Thoracic aorta (tissue), 2 donors: ENCODE results near the gene CNTN4. TPM values are rescaled to one million over a fixed set of nuclear protein-coding genes. Genes with fewer than 3 reads are reported as not detected.
A peak's percentile ranks its signal among the peaks of the same experiment; 100 is the strongest.

Experiments
- ATAC-seq: fragments of 150-250 bp; one replicate; pipeline ENCODE4 v1.8.0; 2017; ENCODE audit warnings: low read depth; ENCODE audit not compliant: insufficient number of reproducible peaks, low FRiP score
- DNase-seq: peaks from one replicate; pipeline ENCODE4 v3.0.0-alpha.2; 2020; ENCODE audit warnings: low spot score
- H3K27ac ChIP-seq, 2 donors: fragments of 200-600 bp; sonication (generic); 1 replicate in 1 of 2; 2 replicates in 1 of 2; pipeline ENCODE4 v1.5.1; 2016; ENCODE audit warnings: mild to moderate bottlenecking in 2 of 2, moderate library complexity in 2 of 2
- H3K27me3 ChIP-seq: fragments of 200-600 bp; sonication (generic); replicated peaks from 2 replicates; pipeline ENCODE4 v1.6.0; 2016; ENCODE audit warnings: mild to moderate bottlenecking; ENCODE audit not compliant: insufficient read depth
- H3K36me3 ChIP-seq: fragments of 200-600 bp; sonication (generic); one replicate; pipeline ENCODE4 v1.5.1; 2016
- H3K4me1 ChIP-seq, 2 donors: fragments of 200-600 bp; sonication (generic); 1 replicate in 1 of 2; 2 replicates in 1 of 2; pipeline versions ENCODE4 v1.5.1 to v1.6.0; 2016; ENCODE audit warnings: low read depth in 2 of 2, mild to moderate bottlenecking in 1 of 2; ENCODE audit not compliant: control insufficient read depth in 1 of 2
- H3K4me3 ChIP-seq: fragments of 200-600 bp; sonication (generic); 2 replicates; pipeline ENCODE4 v1.5.1; 2016; ENCODE audit warnings: mild to moderate bottlenecking
- H3K9me3 ChIP-seq: fragments of 200-600 bp; sonication (generic); 2 replicates; pipeline ENCODE4 v1.5.1; 2016
- CTCF ChIP-seq: fragments of 200-600 bp; sonication (generic); IDR thresholded peaks from one replicate; pipeline ENCODE4 v1.5.1; 2019; ENCODE audit warnings: antibody characterized with exemption
- total RNA-seq, 2 donors: library from RNA; depleted of rRNA; stranded (reverse); fragments of >200 nt; gene quantifications; one replicate each; pipeline versions ENCODE4 v1.1.0 to v1.2.3, GENCODE V29; 2016

CNTN4 gene
- total RNA-seq, 2 donors from 2014 or later, result 103 to 116 TPM

- no peaks in the 10 kb centered on the region for H3K4me1 ChIP-seq
- H3K9me3 ChIP-seq, result no peaks in the 10 kb centered on the region
- DNase-seq (no peak), ATAC-seq (no peak)
- TF ChIP-seq CTCF, result no peak
- H3K4me3 ChIP-seq, result no peak overlapping the region
- H3K27ac ChIP-seq, result no peak overlapping the region
- no peaks in the 10 kb centered on the region for H3K36me3 ChIP-seq
- no peaks in the 10 kb centered on the region for H3K27me3 ChIP-seq
These were observed 536.8 kb downstream of the CNTN4 start for GRCh38 chr3:2635511-2635910.

- DNase-seq (no peak), ATAC-seq (no peak)
- Histone ChIP-seq H3K4me3 (no peak overlapping the region), H3K36me3 (no peaks in the 10 kb centered on the region), H3K27ac (no peak overlapping the region), H3K9me3 (peaks cover 3% of the 10 kb centered on the region), H3K27me3 (no peaks in the 10 kb centered on the region), H3K4me1 (no peaks in the 10 kb centered on the region)
- TF ChIP-seq CTCF, result no peak
These were observed 544.9 kb downstream of the CNTN4 start for GRCh38 chr3:2643606-2644005.

- no peak for TF ChIP-seq CTCF
- Histone ChIP-seq H3K36me3 (no peaks in the 10 kb centered on the region), H3K27ac (no peak overlapping the region), H3K27me3 (no peaks in the 10 kb centered on the region), H3K4me3 (no peak overlapping the region), H3K4me1 (no peaks in the 10 kb centered on the region), H3K9me3 (peaks cover 13% of the 10 kb centered on the region)
- DNase-seq (no peak), ATAC-seq (no peak)
These were observed 546.3 kb downstream of the CNTN4 start for GRCh38 chr3:2645001-2645400.

- ATAC-seq (no peak), DNase-seq (no peak)
- no peaks in the 10 kb centered on the region for H3K27me3 ChIP-seq
- H3K4me1 ChIP-seq, result peaks cover 2 to 14% of the 10 kb centered on the region in 2 donors
- TF ChIP-seq CTCF, result no peak
- H3K4me3 ChIP-seq, result no peak overlapping the region
- no peaks in the 10 kb centered on the region for H3K36me3 ChIP-seq
- H3K9me3 ChIP-seq, result peaks cover 13% of the 10 kb centered on the region
- H3K27ac ChIP-seq, result no peak overlapping the region
These were observed 552.1 kb downstream of the CNTN4 start for GRCh38 chr3:2650746-2651145.

- DNase-seq, result no peak
- no peak for ATAC-seq
- H3K27me3 ChIP-seq, result no peaks in the 10 kb centered on the region
These were observed 553.7 kb downstream of the CNTN4 start for GRCh38 chr3:2652386-2652785.

More at GRCh38 chr3:2652386-2652785, 553.7 kb downstream of the CNTN4 start:
- TF ChIP-seq CTCF, result no peak
- peaks cover 5 to 24% of the 10 kb centered on the region in 2 donors for H3K4me1 ChIP-seq
- no peak overlapping the region for H3K27ac ChIP-seq
- H3K9me3 ChIP-seq, result peaks cover 13% of the 10 kb centered on the region
- no peaks in the 10 kb centered on the region for H3K36me3 ChIP-seq
- H3K4me3 ChIP-seq, result peak overlapping the region; percentile 19
